DND-41 (cell line): ENCODE results near the gene TTC16.

Experiments used
- EZH2 ChIP-seq: IDR thresholded peaks from 3 replicates; pipeline ENCODE4 v1.6.1; 2012; ENCODE audit warnings: borderline replicate concordance, low read depth, mild to moderate bottlenecking, moderate library complexity, low read length, inconsistent platforms; ENCODE audit not compliant: severe bottlenecking
- TF ChIP-seq, protein P1 (sequence below): IDR thresholded peaks from 2 replicates; pipeline ENCODE4 v1.5.1; 2012; ENCODE audit warnings: borderline replicate concordance, low read length, moderate library complexity, mild to moderate bottlenecking; ENCODE audit not compliant: poor library complexity, severe bottlenecking; ENCODE audit errors: extremely low read depth

DNA sequence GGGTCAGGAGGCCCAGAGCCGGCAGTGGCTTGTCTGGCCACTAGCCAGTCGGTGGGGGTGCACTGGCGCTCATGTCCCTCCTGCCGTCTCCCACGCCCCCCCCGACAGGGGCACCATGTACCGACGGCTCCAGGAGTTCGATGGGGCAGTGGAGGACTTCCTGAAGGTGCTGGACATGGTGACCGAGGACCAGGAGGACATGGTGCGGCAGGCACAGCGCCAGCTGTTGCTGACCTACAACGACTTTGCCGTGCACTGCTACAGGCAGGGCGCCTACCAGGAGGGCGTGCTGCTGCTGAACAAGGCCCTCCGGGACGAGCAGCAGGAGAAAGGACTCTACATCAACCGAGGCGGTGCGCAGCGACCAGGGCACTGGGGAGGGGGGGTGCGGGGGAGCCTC is 8.1 kb downstream of the TTC16 start:
- TF ChIP-seq, protein P1, sequence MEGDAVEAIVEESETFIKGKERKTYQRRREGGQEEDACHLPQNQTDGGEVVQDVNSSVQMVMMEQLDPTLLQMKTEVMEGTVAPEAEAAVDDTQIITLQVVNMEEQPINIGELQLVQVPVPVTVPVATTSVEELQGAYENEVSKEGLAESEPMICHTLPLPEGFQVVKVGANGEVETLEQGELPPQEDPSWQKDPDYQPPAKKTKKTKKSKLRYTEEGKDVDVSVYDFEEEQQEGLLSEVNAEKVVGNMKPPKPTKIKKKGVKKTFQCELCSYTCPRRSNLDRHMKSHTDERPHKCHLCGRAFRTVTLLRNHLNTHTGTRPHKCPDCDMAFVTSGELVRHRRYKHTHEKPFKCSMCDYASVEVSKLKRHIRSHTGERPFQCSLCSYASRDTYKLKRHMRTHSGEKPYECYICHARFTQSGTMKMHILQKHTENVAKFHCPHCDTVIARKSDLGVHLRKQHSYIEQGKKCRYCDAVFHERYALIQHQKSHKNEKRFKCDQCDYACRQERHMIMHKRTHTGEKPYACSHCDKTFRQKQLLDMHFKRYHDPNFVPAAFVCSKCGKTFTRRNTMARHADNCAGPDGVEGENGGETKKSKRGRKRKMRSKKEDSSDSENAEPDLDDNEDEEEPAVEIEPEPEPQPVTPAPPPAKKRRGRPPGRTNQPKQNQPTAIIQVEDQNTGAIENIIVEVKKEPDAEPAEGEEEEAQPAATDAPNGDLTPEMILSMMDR: no peak
- TF ChIP-seq EZH2: no peak
